HepG2 (cell line): Measurements from ENCODE around the gene TCF7L2. TPM values are rescaled to one million over a fixed set of nuclear protein-coding genes. Genes with fewer than 3 reads are reported as not detected.

Experiments used
- ARID2 ChIP-seq: sonication (generic); formaldehyde crosslinking; IDR thresholded peaks from 2 replicates; pipeline ENCODE4 v1.8.1; 2022; ENCODE audit warnings: mild to moderate bottlenecking, missing genetic modification reagents, borderline replicate concordance
- GPN1 ChIP-seq: sonication (generic); formaldehyde crosslinking; IDR thresholded peaks from 2 replicates; pipeline ENCODE4 v1.5.1; 2020; ENCODE audit warnings: missing genetic modification reagents, borderline replicate concordance
- MAFG ChIP-seq: sonication (generic); formaldehyde crosslinking; IDR thresholded peaks from 2 replicates; pipeline ENCODE4 v1.5.1; 2020; ENCODE audit warnings: mild to moderate bottlenecking, missing genetic modification reagents
- MIER3 ChIP-seq: IDR thresholded peaks from 2 replicates; pipeline ENCODE4 v1.6.1; 2016; ENCODE audit warnings: missing compliant biosample characterization, borderline replicate concordance
- POLR2AphosphoS5 ChIP-seq: IDR thresholded peaks from 2 replicates; pipeline ENCODE4 v1.6.1; 2012; ENCODE audit warnings: low read depth, low read length
- ZNF10 ChIP-seq: sonication (generic); formaldehyde crosslinking; IDR thresholded peaks from 2 replicates; pipeline ENCODE4 v1.4.0; 2020; ENCODE audit warnings: mild to moderate bottlenecking, low read depth, missing genetic modification reagents, borderline replicate concordance
- polyA plus RNA-seq, 8 experiments: library from polyadenylated mRNA; depleted of rRNA in 3 of 8; stranded (reverse) in 7 of 8; unstranded in 1 of 8; fragments of >200 nt; fragmentation: Illumina TruSeq in 4 of 8; extraction: Trizol in 4 of 8; gene quantifications; 2 replicates each; pipeline versions ENCODE4 v1.2.1 to v1.2.3, GENCODE V29; 2011 to 2016; ENCODE audit warnings: low read depth in 4 of 8, missing spikeins in 1 of 8, mixed read lengths in 1 of 8; ENCODE audit not compliant: insufficient read depth in 1 of 8
- total RNA-seq, 5 experiments: library from RNA; depleted of rRNA; stranded (reverse); fragments of >200 nt; fragmentation: Illumina TruSeq; extraction: Trizol; gene quantifications; 2 replicates each; pipeline ENCODE4 v1.2.3, GENCODE V29; 2016; ENCODE audit warnings: low read depth in 1 of 5
- TF ChIP-seq, protein P1 (sequence below): IDR thresholded peaks from 2 replicates; pipeline ENCODE4 v1.6.1; 2016; ENCODE audit warnings: missing genetic modification reagents, missing compliant biosample characterization
- TF ChIP-seq, protein P2 (sequence below): sonication (generic); formaldehyde crosslinking; IDR thresholded peaks from 2 replicates; pipeline ENCODE4 v1.5.0; 2020; ENCODE audit warnings: missing genetic modification reagents, mild to moderate bottlenecking, borderline replicate concordance
- TF ChIP-seq, protein P3 (sequence below): sonication (generic); formaldehyde crosslinking; IDR thresholded peaks from 2 replicates; pipeline ENCODE4 v1.5.0; 2020; ENCODE audit warnings: mild to moderate bottlenecking, missing genetic modification reagents, borderline replicate concordance
- TF ChIP-seq, protein P4 (sequence below): sonication (generic); formaldehyde crosslinking; conservative IDR thresholded peaks from 2 replicates; pipeline ENCODE4 v1.8.0; 2022; ENCODE audit warnings: low read depth, missing genetic modification reagents
- TF ChIP-seq, protein P5 (sequence below): sonication (generic); formaldehyde crosslinking; IDR thresholded peaks from 2 replicates; pipeline ENCODE4 v1.8.1; 2023; ENCODE audit warnings: missing genetic modification reagents, mild to moderate bottlenecking, borderline replicate concordance
- TF ChIP-seq, protein P6 (sequence below): sonication (generic); formaldehyde crosslinking; IDR thresholded peaks from 2 replicates; pipeline ENCODE4 v1.8.1; 2023; ENCODE audit warnings: mild to moderate bottlenecking, missing genetic modification reagents, borderline replicate concordance
- TF ChIP-seq, protein P7 (sequence below): sonication (generic); formaldehyde crosslinking; IDR thresholded peaks from 2 replicates; pipeline ENCODE4 v1.4.0; 2020; ENCODE audit warnings: missing genetic modification reagents
- TF ChIP-seq, protein P8 (sequence below): sonication (generic); formaldehyde crosslinking; IDR thresholded peaks from 2 replicates; pipeline ENCODE4 v1.5.0; 2020; ENCODE audit warnings: missing genetic modification reagents

TCF7L2 gene
- total and polyA plus RNA-seq, 2 of the 13 experiments (the other 11 are each of a cell fraction or from before 2014, with no cell fraction given) = 3.9 to 13.7 TPM

DNA sequence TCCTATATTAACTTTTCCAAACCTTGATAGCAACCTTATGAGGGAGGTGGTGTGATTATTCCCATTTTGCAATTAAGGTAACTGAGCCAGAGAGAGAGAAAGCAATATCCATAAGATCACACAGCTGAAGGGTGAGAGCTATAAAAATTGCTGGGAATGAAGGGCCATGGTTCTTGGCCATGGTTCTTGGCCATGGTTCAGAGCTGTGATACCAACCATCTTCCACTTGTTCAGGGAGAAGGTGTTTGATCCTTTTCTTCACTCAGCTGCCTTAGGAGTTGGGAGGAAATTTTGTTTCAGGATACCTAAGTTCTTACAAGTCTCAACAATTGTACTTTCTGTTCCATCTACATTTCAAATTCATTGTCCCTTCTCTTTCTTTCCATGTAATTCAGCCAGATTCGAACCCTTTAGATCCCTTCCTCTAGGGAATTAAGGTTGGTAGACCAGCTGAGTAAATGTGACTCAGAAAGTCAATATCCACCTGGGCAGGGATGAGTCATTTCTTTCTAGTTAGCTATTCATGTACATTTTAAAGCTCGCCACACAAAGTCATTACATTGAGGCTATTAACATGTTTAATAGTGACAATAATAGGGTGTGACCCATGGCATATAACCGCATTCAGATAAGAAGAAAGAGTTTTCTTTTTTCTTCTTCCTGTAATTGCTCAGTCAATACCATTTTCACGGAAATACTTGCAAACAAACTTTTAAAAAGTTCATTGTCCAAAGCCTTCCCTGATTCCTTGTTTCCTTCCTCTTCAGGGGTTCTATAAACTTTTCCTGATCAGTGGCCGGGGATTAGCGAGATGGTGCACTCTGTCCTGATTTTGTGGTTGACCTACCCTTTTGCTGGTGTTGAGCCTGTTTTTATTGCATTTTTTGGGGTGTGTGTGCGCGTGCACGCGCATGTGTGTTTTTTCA lies 143.4 kb downstream of the TCF7L2 start (continued):
- TF ChIP-seq, protein P1, sequence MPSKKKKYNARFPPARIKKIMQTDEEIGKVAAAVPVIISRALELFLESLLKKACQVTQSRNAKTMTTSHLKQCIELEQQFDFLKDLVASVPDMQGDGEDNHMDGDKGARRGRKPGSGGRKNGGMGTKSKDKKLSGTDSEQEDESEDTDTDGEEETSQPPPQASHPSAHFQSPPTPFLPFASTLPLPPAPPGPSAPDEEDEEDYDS (CRISPR knock-in tag) = no peak
- TF ChIP-seq, protein P2, sequence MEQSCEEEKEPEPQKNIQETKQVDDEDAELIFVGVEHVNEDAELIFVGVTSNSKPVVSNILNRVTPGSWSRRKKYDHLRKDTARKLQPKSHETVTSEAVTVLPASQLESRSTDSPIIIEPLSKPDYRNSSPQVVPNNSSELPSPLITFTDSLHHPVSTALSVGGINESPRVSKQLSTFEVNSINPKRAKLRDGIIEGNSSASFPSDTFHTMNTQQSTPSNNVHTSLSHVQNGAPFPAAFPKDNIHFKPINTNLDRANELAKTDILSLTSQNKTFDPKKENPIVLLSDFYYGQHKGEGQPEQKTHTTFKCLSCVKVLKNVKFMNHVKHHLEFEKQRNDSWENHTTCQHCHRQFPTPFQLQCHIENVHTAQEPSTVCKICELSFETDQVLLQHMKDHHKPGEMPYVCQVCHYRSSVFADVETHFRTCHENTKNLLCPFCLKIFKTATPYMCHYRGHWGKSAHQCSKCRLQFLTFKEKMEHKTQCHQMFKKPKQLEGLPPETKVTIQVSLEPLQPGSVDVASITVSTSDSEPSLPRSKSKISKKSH (CRISPR knock-in tag) = no peak
- TF ChIP-seq, protein P3, sequence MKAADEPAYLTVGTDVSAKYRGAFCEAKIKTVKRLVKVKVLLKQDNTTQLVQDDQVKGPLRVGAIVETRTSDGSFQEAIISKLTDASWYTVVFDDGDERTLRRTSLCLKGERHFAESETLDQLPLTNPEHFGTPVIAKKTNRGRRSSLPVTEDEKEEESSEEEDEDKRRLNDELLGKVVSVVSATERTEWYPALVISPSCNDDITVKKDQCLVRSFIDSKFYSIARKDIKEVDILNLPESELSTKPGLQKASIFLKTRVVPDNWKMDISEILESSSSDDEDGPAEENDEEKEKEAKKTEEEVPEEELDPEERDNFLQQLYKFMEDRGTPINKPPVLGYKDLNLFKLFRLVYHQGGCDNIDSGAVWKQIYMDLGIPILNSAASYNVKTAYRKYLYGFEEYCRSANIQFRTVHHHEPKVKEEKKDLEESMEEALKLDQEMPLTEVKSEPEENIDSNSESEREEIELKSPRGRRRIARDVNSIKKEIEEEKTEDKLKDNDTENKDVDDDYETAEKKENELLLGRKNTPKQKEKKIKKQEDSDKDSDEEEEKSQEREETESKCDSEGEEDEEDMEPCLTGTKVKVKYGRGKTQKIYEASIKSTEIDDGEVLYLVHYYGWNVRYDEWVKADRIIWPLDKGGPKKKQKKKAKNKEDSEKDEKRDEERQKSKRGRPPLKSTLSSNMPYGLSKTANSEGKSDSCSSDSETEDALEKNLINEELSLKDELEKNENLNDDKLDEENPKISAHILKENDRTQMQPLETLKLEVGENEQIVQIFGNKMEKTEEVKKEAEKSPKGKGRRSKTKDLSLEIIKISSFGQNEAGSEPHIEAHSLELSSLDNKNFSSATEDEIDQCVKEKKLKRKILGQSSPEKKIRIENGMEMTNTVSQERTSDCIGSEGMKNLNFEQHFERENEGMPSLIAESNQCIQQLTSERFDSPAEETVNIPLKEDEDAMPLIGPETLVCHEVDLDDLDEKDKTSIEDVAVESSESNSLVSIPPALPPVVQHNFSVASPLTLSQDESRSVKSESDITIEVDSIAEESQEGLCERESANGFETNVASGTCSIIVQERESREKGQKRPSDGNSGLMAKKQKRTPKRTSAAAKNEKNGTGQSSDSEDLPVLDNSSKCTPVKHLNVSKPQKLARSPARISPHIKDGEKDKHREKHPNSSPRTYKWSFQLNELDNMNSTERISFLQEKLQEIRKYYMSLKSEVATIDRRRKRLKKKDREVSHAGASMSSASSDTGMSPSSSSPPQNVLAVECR (CRISPR knock-in tag) = no peak
- TF ChIP-seq, protein P4, sequence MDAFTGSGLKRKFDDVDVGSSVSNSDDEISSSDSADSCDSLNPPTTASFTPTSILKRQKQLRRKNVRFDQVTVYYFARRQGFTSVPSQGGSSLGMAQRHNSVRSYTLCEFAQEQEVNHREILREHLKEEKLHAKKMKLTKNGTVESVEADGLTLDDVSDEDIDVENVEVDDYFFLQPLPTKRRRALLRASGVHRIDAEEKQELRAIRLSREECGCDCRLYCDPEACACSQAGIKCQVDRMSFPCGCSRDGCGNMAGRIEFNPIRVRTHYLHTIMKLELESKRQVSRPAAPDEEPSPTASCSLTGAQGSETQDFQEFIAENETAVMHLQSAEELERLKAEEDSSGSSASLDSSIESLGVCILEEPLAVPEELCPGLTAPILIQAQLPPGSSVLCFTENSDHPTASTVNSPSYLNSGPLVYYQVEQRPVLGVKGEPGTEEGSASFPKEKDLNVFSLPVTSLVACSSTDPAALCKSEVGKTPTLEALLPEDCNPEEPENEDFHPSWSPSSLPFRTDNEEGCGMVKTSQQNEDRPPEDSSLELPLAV (CRISPR knock-in tag) = no peak
- TF ChIP-seq, protein P5, sequence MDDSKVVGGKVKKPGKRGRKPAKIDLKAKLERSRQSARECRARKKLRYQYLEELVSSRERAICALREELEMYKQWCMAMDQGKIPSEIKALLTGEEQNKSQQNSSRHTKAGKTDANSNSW = no peak
- TF ChIP-seq, protein P6, sequence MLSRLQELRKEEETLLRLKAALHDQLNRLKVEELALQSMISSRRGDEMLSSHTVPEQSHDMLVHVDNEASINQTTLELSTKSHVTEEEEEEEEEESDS (CRISPR knock-in tag) = no peak
- no peak for TF ChIP-seq ZNF10 (CRISPR knock-in tag)
- TF ChIP-seq GPN1 (CRISPR knock-in tag) = no peak
- TF ChIP-seq POLR2AphosphoS5 = no peak
- TF ChIP-seq, protein P7, sequence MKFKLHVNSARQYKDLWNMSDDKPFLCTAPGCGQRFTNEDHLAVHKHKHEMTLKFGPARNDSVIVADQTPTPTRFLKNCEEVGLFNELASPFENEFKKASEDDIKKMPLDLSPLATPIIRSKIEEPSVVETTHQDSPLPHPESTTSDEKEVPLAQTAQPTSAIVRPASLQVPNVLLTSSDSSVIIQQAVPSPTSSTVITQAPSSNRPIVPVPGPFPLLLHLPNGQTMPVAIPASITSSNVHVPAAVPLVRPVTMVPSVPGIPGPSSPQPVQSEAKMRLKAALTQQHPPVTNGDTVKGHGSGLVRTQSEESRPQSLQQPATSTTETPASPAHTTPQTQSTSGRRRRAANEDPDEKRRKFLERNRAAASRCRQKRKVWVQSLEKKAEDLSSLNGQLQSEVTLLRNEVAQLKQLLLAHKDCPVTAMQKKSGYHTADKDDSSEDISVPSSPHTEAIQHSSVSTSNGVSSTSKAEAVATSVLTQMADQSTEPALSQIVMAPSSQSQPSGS (CRISPR knock-in tag) = no peak
- no peak for TF ChIP-seq MIER3 (CRISPR knock-in tag)
- TF ChIP-seq MAFG (CRISPR knock-in tag) = no peak
- TF ChIP-seq, protein P8, sequence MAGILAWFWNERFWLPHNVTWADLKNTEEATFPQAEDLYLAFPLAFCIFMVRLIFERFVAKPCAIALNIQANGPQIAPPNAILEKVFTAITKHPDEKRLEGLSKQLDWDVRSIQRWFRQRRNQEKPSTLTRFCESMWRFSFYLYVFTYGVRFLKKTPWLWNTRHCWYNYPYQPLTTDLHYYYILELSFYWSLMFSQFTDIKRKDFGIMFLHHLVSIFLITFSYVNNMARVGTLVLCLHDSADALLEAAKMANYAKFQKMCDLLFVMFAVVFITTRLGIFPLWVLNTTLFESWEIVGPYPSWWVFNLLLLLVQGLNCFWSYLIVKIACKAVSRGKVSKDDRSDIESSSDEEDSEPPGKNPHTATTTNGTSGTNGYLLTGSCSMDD = no peak
- TF ChIP-seq ARID2 (CRISPR knock-in tag) = no peak
